ENCODE data around the gene IFI6. TPM values are rescaled to one million over a fixed set of nuclear protein-coding genes. Genes with fewer than 3 reads are reported as not detected.

Gene IFI6
- total RNA-seq, 2 donors from 2014 or later, result 19.3 to 56.1 TPM

DNA sequence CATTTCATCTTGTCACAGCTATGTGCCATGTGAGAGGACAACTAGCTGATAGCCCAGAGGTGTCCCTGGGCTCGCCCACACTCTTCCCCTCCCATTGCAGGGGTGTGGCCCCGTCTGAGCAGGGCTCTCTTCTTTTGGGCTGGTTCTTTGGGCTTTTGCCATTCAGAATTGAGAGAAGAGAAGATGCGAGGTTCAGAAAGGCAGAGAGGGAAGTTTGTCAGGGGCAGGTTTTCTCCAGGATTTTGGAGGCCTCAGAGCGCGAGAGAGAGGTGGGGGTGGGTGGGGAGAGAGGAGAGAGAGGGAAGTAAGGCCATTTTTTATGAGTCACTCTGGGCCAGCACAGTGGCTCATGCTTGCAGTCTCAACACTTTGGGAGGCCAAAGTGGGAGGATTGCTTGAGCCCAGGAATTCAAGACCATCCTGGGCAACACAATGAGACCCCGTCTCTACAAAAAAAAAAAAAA, 5.2 kb downstream of the IFI6 start:
- Mint-ChIP-seq H3K9me3 (no peaks in the 10 kb centered on the region), H3K4me1 (ENCODE audit: low read depth) (peaks cover 50% of the 10 kb centered on the region), H3K27me3 (ENCODE audit: low read depth) (no peaks in the 10 kb centered on the region), H3K27ac (no peak overlapping the region), H3K36me3 (ENCODE audit: insufficient read depth in 2 of 2) (peaks cover 0 to 2% of the 10 kb centered on the region in 2 donors), H3K4me3 (no peak overlapping the region)
- no peak for DNase-seq
- ATAC-seq (replicated peaks in 1 of 2), result no peak

GRCh38 chr1:27666294-27666693, 5.7 kb downstream of the IFI6 start:
- Mint-ChIP-seq H3K4me1 (ENCODE audit: low read depth) (peaks cover 50% of the 10 kb centered on the region), H3K36me3 (ENCODE audit: insufficient read depth in 2 of 2) (peaks cover 0 to 2% of the 10 kb centered on the region in 2 donors), H3K4me3 (no peak overlapping the region), H3K27me3 (ENCODE audit: low read depth) (no peaks in the 10 kb centered on the region), H3K27ac (no peak overlapping the region), H3K9me3 (no peaks in the 10 kb centered on the region)
- ATAC-seq (replicated peaks in 1 of 2) (no peak), DNase-seq (no peak)

- ATAC-seq (replicated peaks in 1 of 2) (no peak), DNase-seq (no peak)
- Mint-ChIP-seq H3K27ac (no peak overlapping the region), H3K36me3 (ENCODE audit: insufficient read depth in 2 of 2) (peaks cover 0 to 2% of the 10 kb centered on the region in 2 donors), H3K27me3 (ENCODE audit: low read depth) (no peaks in the 10 kb centered on the region), H3K4me3 (no peak overlapping the region), H3K9me3 (no peaks in the 10 kb centered on the region), H3K4me1 (ENCODE audit: low read depth) (peaks cover 50% of the 10 kb centered on the region)
Measured at GRCh38 chr1:27665016-27665651, 6.9 kb downstream of the IFI6 start.

DNA sequence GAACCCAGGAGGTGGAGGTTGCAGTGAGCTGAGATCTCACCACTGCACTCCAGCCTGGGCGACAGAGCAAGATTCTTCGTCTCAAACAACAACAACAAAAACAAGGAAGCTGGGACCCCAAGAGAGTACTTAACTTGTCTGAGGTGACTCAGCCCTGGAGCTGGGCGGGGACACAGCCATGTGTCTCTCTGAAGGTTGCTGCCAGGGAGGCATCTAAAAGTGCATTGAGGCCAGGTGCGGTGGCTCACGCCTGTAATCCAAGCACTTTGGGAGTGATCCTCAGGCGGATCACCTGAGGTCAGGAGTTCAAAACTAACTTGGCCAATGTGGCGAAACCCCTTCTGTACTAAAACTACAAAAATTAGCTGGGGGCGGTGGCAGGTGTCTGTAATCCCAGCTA, 7.7 kb downstream of the IFI6 start:
- H3K27me3 Mint-ChIP-seq (ENCODE audit: low read depth), result no peaks in the 10 kb centered on the region
- H3K4me3 Mint-ChIP-seq, result no peak overlapping the region
- H3K4me1 Mint-ChIP-seq (ENCODE audit: low read depth), result peaks cover 47% of the 10 kb centered on the region
- no peaks in the 10 kb centered on the region for H3K9me3 Mint-ChIP-seq
- H3K36me3 Mint-ChIP-seq (ENCODE audit: insufficient read depth in 2 of 2), result peaks cover 0 to 2% of the 10 kb centered on the region in 2 donors
- DNase-seq (no peak), ATAC-seq (replicated peaks in 1 of 2) (no peak)
- H3K27ac Mint-ChIP-seq, result no peak overlapping the region

DNA sequence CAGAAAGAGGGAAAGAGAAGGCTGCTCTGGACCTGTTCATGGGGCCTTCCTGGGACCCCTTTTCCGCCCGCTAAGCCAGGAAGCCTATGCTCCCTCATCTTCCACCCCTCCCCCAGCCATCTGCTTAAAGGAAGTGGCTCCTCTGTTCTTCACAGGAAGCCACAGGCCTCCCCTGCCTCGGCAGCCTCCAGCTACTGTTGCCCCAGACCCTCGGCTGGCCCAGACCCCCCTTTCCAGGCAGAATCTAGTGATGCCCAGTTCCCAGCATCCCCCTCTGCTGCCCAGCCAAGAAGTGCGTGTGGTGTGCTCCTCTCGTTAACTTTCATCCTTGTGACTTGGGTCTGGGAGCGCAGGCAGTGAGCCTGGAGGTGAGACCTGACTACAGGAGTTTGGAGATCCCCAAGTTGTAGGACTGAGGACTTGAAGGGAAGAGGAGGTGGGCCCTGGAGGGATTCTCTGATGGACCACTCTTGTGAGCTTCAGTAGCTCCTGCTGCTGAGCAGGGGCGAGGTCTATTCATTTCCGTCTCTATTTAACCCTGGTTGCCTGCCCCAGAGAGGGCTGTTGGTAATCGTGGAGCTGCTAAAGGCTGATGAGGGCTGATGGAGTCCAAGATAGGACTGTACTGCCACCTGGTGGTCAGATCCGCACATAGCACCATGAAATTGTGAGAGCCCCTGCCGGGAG, 9.1 kb downstream of the IFI6 start:
- H3K4me1 Mint-ChIP-seq (ENCODE audit: low read depth), result peaks cover 49% of the 10 kb centered on the region

DNA sequence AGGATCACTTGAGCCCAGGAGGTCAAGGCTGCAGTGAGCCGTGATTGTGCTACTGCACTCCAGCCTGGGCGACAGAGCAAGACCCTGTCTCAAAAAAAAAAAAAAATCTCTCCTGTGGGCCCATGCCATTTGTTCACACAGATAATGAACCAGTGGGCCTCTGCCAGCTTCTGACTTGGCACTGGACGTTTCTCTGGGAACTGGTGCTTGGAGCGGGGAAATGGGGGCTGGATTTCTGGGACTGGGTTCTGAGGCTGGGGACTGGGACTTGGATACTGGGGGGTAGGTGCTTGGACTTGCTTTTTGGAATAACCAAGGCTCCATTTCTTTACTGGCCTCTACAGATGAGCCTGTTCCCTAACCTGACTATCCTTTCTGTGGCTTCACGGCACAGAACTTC, 9.7 kb downstream of the IFI6 start:
- no peak for DNase-seq
- no peaks in the 10 kb centered on the region for H3K27me3 Mint-ChIP-seq (ENCODE audit: low read depth)
- peaks cover 49% of the 10 kb centered on the region for H3K4me1 Mint-ChIP-seq (ENCODE audit: low read depth)
- ATAC-seq (replicated peaks in 1 of 2), result no peak
- peak overlapping the region; percentile 82 to 88 for H3K4me3 Mint-ChIP-seq
- H3K9me3 Mint-ChIP-seq, result no peaks in the 10 kb centered on the region
- peaks cover 0 to 2% of the 10 kb centered on the region in 2 donors for H3K36me3 Mint-ChIP-seq (ENCODE audit: insufficient read depth in 2 of 2)
- peak overlapping the region; percentile 97 for H3K27ac Mint-ChIP-seq

More for the DNA sequence above, 9.1 kb downstream of the IFI6 start:
- Mint-ChIP-seq H3K27me3 (ENCODE audit: low read depth) (no peaks in the 10 kb centered on the region), H3K36me3 (ENCODE audit: insufficient read depth in 2 of 2) (peaks cover 0 to 2% of the 10 kb centered on the region in 2 donors), H3K4me3 (peak overlapping the region; percentile 82 to 88), H3K27ac (peak overlapping the region; percentile 97), H3K9me3 (no peaks in the 10 kb centered on the region)
- peak; percentile 77 to 82 for ATAC-seq (replicated peaks in 1 of 2)
- DNase-seq, result peak; percentile 87 to 93

DNA sequence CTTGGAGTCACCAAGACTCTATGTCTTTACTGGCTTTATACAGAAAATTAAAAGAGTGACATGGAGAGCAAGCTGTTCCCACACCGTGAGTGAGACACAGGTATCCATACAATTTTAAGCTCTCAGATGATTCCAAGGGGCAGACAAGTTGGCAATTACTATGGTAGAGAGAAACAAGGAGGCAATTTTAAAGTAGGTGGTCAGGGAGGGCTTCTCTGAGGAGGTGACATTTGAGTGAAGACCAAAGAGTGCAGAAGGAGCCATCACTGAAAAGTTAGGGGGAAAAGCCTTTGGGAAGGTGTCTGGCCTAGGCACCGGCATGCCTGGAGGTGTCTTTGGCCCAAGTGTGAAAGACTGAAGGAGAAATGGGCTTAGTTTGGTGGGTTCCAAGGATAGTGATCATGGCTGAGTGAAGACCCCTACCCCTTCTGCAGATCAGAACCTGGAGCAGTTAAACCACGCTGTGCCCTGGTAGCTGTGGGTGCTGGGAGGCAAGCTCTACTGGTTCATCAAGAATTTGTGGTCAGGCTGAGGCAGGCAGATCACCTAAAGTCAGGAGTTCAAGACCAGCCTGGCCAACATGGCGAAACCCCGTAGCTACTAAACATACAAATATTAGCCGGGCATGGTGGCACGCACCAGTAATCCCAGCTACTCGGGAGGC, 10.4 kb downstream of the IFI6 start:
- H3K4me3 Mint-ChIP-seq, result peak overlapping the region; percentile 41 to 56
- H3K27ac Mint-ChIP-seq, result peak overlapping the region; percentile 93
- ATAC-seq (replicated peaks in 1 of 2) (no peak), DNase-seq (no peak)
- H3K9me3 Mint-ChIP-seq, result no peaks in the 10 kb centered on the region
- H3K36me3 Mint-ChIP-seq (ENCODE audit: insufficient read depth in 2 of 2), result peaks cover 0 to 2% of the 10 kb centered on the region in 2 donors
- no peaks in the 10 kb centered on the region for H3K27me3 Mint-ChIP-seq (ENCODE audit: low read depth)
- H3K4me1 Mint-ChIP-seq (ENCODE audit: low read depth), result peaks cover 53% of the 10 kb centered on the region

GRCh38 chr1:27660300-27660835, 11.6 kb downstream of the IFI6 start:
- no peak for DNase-seq
- peak overlapping the region; percentile 87 to 92 for H3K4me3 Mint-ChIP-seq

GRCh38 chr1:27659497-27660299, 12.3 kb downstream of the IFI6 start:
- peak; percentile 76 to 77 for ATAC-seq (replicated peaks in 1 of 2)
- Mint-ChIP-seq H3K4me1 (ENCODE audit: low read depth) (peaks cover 63% of the 10 kb centered on the region), H3K27ac (peak overlapping the region; percentile 83), H3K27me3 (ENCODE audit: low read depth) (no peaks in the 10 kb centered on the region), H3K36me3 (ENCODE audit: insufficient read depth in 2 of 2) (no peaks in the 10 kb centered on the region), H3K4me3 (peak overlapping the region; percentile 87 to 92), H3K9me3 (no peaks in the 10 kb centered on the region)
- DNase-seq, result peak; percentile 92 to 97

More at GRCh38 chr1:27660300-27660835, 11.6 kb downstream of the IFI6 start:
- Mint-ChIP-seq H3K27me3 (ENCODE audit: low read depth) (no peaks in the 10 kb centered on the region), H3K9me3 (no peaks in the 10 kb centered on the region), H3K27ac (peak overlapping the region; percentile 83), H3K4me1 (ENCODE audit: low read depth) (peaks cover 57% of the 10 kb centered on the region), H3K36me3 (ENCODE audit: insufficient read depth in 2 of 2) (no peaks in the 10 kb centered on the region)
- no peak for ATAC-seq (replicated peaks in 1 of 2)

GRCh38 chr1:27658951-27659496, 13.0 kb downstream of the IFI6 start:
- Mint-ChIP-seq H3K27ac (peak overlapping the region; percentile 51), H3K9me3 (no peaks in the 10 kb centered on the region), H3K27me3 (ENCODE audit: low read depth) (no peaks in the 10 kb centered on the region), H3K36me3 (ENCODE audit: insufficient read depth in 2 of 2) (no peaks in the 10 kb centered on the region), H3K4me1 (ENCODE audit: low read depth) (peaks cover 63% of the 10 kb centered on the region), H3K4me3 (peak overlapping the region; percentile 85 to 92)
- DNase-seq, result peak; percentile 46 to 48
- peak in 1 of 2 donors; percentile 20 for ATAC-seq (replicated peaks in 1 of 2)

DNA sequence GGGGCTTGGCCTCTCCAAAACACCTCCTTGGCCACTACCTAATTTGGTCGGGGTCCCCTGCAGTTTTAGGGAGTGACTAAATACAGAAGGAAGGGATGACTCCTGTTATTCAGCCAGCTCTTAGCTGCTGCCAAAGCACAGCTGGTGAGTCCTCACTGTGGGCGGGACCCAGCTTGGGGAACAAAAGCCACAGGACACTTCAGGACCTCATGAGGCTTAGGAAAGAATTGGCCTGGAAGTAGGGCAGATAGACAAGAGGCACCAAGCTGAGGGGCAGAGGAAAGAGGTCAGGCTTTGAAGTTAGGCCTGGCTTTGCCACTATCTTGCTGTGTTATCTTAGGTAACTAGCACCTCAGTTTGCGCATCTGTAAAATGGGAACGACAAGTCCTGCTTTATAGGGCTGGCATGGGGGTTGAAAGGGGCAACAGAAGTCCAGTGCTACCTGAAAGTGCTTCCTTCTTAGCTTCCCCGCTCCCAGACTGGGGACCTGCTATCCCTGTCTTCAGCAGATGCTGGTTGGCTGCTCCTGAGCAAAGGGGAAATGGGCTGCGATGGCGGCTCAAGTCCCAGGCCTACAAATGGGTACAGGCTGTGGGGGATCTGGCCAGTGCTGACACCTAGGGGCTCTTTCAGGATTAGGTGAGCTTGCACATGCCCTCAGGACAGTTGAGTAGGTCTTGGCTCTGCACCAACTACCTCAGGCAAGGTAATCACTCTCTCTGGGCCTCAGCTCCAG, 15.7 kb downstream of the IFI6 start:
- Mint-ChIP-seq H3K4me3 (no peak overlapping the region), H3K36me3 (ENCODE audit: insufficient read depth in 2 of 2) (no peaks in the 10 kb centered on the region), H3K27ac (no peak overlapping the region), H3K27me3 (ENCODE audit: low read depth) (no peaks in the 10 kb centered on the region), H3K4me1 (ENCODE audit: low read depth) (peaks cover 48% of the 10 kb centered on the region), H3K9me3 (no peaks in the 10 kb centered on the region)
- ATAC-seq (replicated peaks in 1 of 2) (no peak), DNase-seq (no peak)

Data from activated T-cell treated with anti-CD3 and anti-CD28 coated beads, Interleukin-2, amount 50 U/mL, for 72 hours (primary cell).